Measurements from ENCODE around the gene GSN. TPM values are rescaled to one million over a fixed set of nuclear protein-coding genes. Genes with fewer than 3 reads are reported as not detected.

Gene GSN
- total RNA-seq, 4 donors from 2014 or later, result 364 to 571 (median 480) TPM

GRCh38 chr9:121283856-121284732, 16.1 kb downstream of the GSN start:
- H3K4me3 ChIP-seq, result no peak overlapping the region
- H3K36me3 ChIP-seq, result no peaks in the 10 kb centered on the region
- peak in 2 of 3 donors; percentile 16 to 44 for DNase-seq
- no peak for TF ChIP-seq CTCF (IDR thresholded peaks at IDR 0.05)
- TF ChIP-seq POLR2A (IDR thresholded peaks at IDR 0.05), result no peak
- H3K4me1 ChIP-seq, result peaks cover 0 to 99% (median 32%) of the 10 kb centered on the region in 4 donors
- peak overlapping the region; percentile 73 to 99 (median 91) for H3K27ac ChIP-seq
- H3K9me3 ChIP-seq, result no peaks in the 10 kb centered on the region
- H3K27me3 ChIP-seq, result no peaks in the 10 kb centered on the region

DNA sequence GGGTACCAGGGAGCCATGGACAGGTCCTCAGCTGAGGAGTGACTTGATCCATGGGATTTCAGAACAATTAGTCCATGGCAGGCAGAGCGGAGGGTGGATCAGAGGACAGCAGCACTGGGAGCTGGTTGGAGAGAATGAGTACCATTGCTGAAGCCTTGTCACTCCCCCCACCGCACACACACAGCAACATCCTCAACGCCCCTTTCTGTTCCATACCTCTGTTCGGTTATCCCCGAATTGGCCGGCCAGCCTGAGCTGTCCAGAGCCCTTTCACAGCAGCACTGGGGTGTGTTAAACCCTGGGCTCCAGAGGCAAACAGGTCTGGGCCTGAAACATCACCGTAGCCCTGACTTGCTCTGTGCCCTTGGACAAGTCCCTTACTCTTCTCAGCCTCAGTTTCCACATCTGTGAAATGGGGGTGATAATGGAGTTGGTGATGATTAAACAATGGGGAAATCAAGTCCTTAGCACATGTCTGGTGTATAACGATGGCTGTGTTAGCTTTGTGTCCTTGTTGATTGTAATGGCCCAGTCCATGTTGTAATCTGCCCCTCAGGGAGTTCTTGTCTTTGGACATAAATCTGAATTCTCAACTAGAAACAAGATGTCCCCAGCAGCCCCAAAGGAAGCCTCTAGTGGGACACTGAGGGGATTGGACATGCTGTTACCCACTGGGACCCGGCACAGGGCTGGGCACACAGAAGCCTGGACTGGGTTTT, 16.9 kb downstream of the GSN start:
- H3K4me1 ChIP-seq, result peaks cover 0 to 99% (median 33%) of the 10 kb centered on the region in 4 donors
- H3K27me3 ChIP-seq, result no peaks in the 10 kb centered on the region
- H3K9me3 ChIP-seq, result no peaks in the 10 kb centered on the region
- TF ChIP-seq POLR2A (IDR thresholded peaks at IDR 0.05), result no peak
- H3K36me3 ChIP-seq, result no peaks in the 10 kb centered on the region
- H3K27ac ChIP-seq, result peak overlapping the region; percentile 73 to 99 (median 91)
- peak in 2 of 3 donors; percentile 25 to 44 for DNase-seq
- no peak overlapping the region for H3K4me3 ChIP-seq

- Histone ChIP-seq H3K27me3 (no peaks in the 10 kb centered on the region), H3K4me1 (peaks cover 0 to 92% (median 31%) of the 10 kb centered on the region in 4 donors), H3K36me3 (no peaks in the 10 kb centered on the region), H3K4me3 (peak overlapping the region in 1 of 4 donors; percentile 28), H3K27ac (peak overlapping the region; percentile 73 to 99 (median 91)), H3K9me3 (no peaks in the 10 kb centered on the region)
- no peak for TF ChIP-seq CTCF (IDR thresholded peaks at IDR 0.05)
- TF ChIP-seq POLR2A (IDR thresholded peaks at IDR 0.05), result no peak
- DNase-seq, result peak in 2 of 3 donors; percentile 63 to 68
Measured at GRCh38 chr9:121285835-121286687, 18.1 kb downstream of the GSN start.

- peak overlapping the region in 2 of 4 donors; percentile 28 to 37 for H3K4me3 ChIP-seq
Measured at GRCh38 chr9:121286688-121286972, 18.7 kb downstream of the GSN start.

More at GRCh38 chr9:121286688-121286972, 18.7 kb downstream of the GSN start:
- Histone ChIP-seq H3K27ac (peak overlapping the region; percentile 73 to 99 (median 91)), H3K9me3 (no peaks in the 10 kb centered on the region), H3K27me3 (no peaks in the 10 kb centered on the region), H3K4me1 (peaks cover 0 to 86% (median 26%) of the 10 kb centered on the region in 4 donors), H3K36me3 (no peaks in the 10 kb centered on the region)
- TF ChIP-seq CTCF (IDR thresholded peaks at IDR 0.05), result no peak
- TF ChIP-seq POLR2A (IDR thresholded peaks at IDR 0.05), result peak in 1 of 2 donors; percentile 36
- DNase-seq, result no peak

Data from Peyer's patch (tissue), 4 donors.